ENCODE results near the gene MRTFA.

DNA sequence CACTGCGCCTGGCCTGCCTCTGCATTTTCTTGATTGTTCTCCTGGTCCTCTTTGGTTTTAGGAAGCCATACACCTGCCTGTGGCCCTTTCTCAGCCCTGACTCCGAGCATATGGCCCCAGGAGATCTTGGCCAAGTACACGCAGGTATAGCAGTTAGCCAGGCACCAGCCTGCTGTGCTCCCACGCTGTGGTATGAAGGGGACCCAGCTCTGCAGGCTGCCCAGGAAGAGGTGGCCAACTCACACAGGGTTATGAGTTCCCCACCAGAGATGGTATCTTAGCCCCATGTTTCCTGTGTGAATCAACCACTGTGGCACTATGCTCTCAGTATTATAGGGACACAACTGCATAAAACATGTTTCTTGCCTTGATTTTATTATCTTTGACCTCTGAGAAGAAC, 235.0 kb downstream of the MRTFA start:
- TF ChIP-seq, protein P1, sequence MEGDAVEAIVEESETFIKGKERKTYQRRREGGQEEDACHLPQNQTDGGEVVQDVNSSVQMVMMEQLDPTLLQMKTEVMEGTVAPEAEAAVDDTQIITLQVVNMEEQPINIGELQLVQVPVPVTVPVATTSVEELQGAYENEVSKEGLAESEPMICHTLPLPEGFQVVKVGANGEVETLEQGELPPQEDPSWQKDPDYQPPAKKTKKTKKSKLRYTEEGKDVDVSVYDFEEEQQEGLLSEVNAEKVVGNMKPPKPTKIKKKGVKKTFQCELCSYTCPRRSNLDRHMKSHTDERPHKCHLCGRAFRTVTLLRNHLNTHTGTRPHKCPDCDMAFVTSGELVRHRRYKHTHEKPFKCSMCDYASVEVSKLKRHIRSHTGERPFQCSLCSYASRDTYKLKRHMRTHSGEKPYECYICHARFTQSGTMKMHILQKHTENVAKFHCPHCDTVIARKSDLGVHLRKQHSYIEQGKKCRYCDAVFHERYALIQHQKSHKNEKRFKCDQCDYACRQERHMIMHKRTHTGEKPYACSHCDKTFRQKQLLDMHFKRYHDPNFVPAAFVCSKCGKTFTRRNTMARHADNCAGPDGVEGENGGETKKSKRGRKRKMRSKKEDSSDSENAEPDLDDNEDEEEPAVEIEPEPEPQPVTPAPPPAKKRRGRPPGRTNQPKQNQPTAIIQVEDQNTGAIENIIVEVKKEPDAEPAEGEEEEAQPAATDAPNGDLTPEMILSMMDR (conservative IDR thresholded peaks at IDR 0.05; ENCODE audit: low read length): no peak
- TF ChIP-seq EZH2phosphoT487 (IDR thresholded peaks at IDR 0.05; ENCODE audit: borderline replicate concordance, low read depth, low read length): no peak
